ENCODE results near the gene PDLIM4.

Gene PDLIM4

DNA sequence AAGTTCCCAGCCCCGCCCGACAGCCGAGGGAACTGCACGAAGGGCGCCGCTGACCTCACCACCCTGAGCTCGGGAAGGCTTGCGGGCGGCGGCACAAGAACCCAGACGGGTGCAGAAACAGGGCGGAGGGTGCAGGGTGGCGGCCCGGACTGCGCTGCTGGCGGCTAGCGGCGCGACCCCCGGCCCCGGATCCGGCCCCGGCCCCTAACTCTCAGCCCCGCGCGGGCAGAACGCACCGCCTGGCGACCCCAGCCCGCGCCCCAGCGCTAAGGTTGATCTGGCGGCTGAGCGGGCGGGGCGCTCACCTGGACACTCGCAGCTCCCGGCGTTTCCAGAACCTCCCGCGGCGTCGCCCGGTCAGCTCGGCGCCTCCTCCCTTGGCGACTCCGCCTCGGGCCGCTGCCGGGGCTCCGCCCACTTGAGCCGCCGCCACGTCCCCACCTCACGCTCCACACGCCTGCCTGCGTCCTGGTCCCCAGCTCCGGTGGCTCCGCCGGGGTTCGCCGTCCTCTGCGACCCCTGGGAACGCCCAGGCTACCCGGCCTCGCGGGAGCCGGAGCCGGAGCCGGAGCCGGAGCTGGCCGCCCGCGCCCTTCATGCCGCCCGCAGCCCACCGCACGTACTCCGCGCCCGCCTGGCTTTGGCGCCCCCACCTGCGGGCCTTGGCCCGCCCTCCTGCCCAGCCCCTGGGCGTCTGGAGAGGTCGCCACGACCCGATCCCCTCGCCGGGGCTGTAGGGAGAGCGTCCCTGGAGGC, 29.8 kb upstream of the PDLIM4 start, which contains the start of gene P4HA2:
TSS of gene P4HA2 (minus strand) at position 369 of the 756 bp plus-strand sequence. CDS start 9,227 bp downstream, outside the sequence.
- DNase-seq (ENCODE audit: low read depth): no peak

DNA sequence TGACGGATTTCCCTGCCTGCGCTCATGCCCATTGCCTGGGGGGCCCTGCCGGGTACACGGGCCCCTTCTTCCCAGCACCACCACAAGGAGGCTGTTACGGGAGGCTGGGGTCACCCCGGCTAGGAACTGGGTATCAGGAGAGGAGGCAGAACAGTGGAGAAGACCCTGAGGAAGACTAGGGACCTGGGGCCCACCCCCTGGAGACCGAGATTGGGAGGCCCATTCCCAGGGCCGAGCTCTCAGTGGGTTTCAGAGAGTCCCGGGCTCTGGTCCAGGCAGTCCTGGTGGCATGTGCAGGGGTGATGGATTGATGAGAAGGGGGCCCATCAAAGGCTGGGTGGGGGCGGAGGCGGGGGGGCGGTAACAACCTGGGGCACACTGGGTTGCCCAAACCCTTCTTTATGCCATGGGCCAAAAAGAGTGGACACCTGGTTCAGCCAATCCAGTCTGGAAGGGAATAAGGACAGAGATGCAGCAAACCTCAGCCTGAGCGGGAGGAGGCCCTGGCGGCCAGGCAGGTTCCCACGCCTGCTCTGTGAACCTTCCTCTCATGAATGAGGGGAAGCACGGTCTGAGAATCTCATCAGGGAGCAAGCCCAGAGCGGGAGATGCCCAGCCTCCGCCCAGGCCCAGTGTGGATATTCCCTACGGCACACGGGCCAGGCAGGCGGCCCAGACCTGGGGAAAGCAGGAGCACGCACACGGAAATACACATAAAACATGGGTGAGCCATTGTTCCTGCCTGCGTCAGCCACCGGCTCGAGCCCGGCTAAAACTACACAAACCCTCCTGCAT, 29.1 kb upstream of the PDLIM4 start:
- DNase-seq (ENCODE audit: low read depth): no peak

DNA sequence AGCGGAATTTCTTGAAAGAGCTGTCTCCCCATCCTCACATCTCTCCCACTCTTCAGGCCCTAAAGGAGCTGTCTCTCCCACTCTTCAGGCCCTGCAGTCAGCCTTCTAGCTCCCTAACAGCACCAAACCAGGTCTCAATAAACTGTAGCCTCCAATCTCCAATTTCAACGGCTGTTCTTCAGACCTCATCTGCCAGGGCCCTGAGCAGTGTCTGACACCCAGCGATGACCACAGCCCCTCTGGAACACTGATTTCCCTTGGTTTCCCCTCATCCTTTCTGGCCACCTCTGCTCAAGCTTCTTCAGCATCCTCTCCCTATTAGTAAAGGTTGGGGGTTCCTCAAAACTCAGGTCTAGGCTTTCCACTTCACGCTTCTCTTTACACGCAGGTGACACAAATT, 28.3 kb upstream of the PDLIM4 start:
- DNase-seq (ENCODE audit: low read depth): no peak

DNA sequence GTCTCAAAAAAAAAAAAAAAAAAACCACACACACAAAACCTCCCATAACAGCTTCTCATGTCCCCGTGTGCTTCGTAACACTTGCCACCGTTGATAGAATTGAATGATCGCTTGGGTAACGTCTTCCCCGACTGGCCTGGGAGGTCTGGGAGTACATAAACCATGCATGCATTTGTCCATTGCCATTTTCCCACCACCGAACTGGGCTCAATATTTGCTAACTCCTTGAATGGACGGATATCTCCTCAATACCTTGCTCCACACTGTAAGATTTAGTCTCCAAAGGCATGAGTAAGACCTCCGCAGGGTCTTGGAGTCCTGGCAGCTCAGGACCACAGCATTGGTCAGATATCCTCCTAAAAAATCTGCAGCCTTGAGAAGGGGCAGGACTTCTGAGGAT, 26.6 kb upstream of the PDLIM4 start:
- no peak for DNase-seq (ENCODE audit: low read depth)

DNA sequence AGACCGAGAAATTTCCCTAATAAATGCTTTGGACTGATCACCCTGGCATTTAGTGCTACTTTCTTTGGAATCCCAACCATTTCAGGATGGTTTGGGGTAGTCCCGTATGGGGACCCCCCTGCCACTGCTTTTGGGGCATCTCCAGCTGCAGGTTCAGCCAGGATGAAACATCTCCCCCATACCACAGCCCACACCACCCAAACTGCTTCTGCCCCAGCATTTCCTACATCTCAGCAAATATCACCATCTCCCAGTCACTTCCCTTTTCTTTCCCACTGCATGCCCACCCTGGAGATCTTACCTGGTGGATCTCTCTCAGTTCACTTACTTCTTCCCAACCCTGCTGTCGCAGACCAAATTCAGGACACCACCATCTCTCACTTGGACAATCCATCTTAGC, 25.0 kb upstream of the PDLIM4 start:
- no peak for DNase-seq (ENCODE audit: low read depth)

DNA sequence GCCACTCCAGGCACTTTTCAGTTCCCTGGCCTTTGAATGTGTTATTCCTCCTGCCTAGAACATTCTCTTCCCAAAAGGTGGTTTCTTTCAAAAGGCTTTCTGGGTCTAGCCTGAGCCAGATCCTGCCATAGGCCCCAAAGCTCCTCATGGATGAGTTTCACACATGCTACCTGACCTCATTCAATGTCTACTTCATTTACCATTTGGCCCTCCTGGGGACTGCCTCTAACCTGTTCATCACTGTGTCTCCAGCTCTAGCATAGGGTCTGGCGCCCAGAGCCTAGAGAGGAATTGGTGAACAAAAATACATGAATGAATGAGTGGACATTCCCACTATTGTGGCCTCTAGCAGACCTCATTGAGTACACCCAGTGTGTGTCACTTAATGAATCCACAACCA, 24.4 kb upstream of the PDLIM4 start:
- DNase-seq (ENCODE audit: low read depth): no peak

DNA sequence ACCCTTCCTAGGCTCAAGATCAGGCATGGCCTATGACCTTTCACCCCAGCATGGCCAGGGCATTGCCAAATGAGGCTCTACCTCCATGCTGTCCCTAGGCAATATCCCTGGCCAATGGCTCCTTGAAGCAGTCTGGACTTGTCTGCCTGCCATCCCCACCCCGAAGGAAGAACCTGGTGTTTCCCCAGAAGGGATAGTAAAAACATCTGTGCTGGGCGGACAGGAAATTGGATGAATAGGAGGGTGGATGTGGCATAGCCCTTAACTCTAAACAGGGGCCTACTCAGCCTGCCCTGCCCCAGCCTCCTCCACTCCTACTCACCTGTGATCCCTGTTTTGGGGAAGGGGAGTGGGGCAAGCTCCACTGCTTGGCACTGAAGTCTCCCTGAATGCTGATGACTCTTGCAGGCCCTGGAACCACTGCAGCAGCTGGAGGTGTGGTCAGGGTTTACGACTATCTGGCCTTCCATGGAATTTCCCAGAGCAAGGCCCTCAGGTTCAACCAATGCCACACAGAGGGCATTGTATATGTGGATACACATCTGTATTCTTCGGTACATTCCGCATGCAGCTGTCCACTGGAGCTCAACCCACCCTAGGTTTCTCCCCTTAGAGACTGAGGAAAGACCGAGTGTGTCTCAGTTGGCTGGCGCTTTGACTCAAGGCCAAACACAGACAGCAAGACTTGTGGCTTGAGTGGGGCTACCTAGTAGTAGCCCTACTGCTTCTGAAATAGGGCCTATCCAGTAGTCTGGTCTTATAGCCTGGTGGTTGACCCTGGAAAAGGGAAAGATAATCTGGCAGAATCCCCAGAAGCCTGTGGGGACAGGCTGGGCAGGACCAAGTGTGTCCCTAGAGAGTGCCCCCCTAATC, 23.4 kb upstream of the PDLIM4 start:
- no peak for DNase-seq (ENCODE audit: low read depth)

DNA sequence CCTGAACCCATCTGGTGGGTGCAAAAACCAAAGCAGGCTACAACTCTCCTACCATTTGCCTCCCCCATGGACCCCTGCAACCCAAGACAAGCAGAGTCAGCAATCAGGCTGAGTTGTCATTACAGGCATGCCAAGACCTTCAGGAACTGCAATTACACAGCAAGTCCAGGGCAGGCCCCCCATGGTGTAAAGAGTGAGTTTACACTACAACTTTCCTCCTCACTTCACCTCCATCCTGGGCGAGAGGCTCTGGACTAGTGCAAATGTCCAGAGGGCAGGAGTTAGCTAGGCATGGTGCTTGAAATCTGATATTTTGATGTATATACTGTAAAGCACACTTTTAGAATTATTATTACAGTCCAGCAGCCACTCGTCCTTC, 22.8 kb upstream of the PDLIM4 start:
- DNase-seq (ENCODE audit: low read depth): no peak

DNA sequence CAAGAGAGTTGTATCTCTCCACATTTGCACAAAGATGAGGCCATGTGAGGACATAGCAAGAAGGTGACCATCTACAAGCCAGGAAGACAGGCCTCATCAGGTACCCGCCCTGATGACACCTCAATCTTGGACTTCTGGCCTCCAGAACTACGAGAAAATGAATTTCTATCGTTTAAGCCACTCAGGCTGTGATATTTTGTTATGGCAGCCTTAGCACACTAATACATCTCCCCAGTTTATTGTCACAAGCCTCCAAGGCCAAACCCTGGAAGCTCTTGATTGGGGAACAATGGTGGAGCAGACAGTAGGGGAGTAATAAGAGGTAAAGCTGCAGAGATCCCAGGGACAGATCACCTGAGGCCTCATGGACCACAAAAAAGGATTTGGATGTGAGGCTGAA, 22.2 kb upstream of the PDLIM4 start:
- DNase-seq (ENCODE audit: low read depth): no peak

DNA sequence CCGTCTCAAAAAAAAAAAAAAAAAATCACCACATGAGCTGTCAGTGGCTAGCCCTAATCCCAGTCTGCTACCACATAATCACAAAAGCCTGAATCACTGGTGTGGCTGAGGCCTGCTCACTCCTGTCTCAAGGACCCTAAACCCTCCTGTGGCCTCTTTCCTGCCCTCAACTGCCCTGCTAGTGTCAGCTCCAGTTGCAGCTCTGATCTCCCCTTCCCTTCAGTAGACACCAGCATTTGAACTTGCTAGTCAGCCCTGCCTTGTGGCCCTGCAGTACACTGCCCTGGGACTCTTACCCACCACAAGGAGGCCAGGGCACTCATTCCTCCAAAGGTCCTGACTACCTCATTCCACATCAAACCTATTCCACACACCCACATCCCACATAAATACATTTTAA, 20.4 kb upstream of the PDLIM4 start:
- DNase-seq (ENCODE audit: low read depth): no peak

DNA sequence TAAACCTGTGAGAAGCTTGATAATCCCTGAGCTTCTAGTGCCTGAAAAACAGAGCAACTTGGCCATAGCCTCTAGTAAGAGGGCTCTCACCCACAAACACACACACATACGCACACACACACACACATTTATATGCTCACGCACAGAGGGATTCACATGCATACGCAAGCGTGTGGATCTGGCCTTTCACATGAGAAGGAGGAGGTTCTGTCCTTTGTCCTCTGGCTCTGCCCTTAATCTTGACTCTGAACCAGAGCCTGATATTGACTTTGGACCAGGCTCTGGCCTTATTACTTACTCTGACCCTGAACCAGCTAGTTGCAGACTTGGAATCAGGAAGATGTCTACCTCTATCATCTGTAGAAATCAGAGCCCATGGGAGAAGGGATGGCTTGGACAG, 19.8 kb upstream of the PDLIM4 start:
- DNase-seq (ENCODE audit: low read depth): no peak

DNA sequence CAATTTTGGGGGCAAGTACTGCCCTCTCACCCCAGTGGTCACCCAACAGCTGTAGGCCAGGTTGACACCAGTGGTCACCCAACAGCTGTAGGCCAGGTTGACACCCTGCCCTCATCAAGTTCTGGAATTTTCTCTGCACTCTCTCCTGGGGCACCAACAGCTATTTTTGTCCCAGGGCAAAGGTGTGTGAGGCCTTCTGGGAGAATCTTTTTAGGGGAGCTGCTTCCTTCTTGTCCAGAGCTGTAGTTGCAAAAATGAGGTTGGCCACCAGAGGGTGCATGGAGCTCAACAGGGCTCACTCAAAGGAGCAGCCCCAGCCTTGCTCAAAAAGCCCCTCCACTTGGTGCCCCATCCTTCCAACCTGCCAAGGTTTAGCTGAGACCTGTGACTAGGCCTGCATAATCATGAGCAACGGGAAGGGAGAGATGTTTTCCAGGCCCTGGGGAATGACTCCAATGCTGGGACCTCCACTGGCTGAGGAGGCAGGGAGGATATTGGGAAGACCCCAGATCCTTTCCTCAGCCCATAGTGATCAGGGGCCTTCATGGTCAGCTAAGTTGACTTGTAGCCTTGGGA, 19.2 kb upstream of the PDLIM4 start:
- peak; percentile 66 for DNase-seq (ENCODE audit: low read depth)

DNA sequence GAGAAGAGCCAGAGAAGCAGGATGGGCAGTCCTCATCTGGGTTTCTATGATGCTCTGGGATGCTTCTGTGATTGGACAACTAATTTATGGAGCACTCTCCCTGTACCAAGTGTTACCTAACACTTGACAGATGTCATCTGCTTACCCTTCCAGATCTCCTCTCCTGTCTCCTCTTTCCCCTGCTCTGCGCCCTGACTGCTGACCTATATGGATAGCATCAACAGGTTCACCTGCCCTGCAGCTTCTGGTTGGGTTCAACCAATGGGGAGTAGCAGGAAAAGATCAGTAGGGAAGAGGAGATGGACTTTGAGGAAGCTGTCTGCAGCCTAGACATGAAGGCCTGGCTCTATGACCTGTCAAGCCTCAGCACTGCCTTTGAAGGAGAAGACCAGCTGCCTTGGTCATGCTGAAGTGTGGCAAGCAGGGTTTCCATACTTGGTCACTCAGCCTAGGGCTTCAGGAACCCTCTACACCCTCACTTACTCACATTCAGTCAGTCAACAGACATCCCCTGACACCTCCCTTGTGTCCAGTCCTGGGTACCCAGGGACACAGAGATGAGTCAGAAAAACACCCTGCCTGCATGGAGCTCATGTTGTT, 18.5 kb upstream of the PDLIM4 start:
- no peak for DNase-seq (ENCODE audit: low read depth)

DNA sequence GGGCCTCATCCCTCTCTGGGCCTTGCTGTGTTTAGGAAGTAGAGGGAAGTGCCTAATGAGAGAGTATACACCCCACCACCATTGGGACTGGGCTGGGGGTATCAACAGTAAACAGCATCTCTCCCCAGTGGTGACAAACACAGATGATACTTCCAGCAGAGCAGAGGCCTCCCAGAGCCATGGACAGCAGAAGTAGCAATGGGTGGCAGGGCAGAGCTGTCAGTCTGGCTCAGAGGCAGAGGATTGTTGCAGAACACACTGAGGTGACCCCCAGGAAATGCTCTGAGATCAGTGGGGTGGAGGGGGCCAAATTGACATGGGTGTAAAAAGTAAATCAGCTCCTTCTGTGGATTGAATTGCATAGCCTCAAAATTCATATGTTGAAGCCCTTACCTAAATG, 17.7 kb upstream of the PDLIM4 start:
- DNase-seq (ENCODE audit: low read depth): no peak

DNA sequence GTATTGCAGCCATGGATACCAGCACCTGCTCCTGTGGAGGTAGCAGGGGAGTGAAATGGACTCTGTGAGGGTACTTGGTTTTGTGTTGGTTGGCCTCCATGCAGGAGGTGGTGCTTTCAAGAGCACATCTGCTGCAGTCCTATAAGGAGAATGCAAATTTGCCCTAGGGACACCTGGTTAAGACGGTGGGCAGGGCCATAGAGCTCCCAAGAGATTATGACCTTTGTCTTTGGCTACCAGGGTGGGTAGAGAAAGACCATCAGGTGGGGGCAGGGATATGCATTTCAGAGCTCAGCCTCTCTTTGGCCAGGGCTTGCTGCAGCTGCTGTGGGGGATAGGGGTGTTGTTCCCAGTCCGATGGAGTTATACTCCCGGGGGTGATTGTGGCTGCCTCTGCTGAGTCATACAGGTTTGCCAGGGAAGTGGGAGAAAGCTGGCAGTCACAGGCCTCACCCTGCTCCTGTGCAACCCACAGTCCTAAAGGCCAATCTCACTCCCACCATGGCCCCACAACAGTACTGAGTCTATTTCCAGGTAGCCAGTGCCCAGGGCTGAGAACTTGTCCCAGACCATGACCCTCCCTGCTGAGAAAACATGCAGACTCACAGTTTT, 14.0 kb upstream of the PDLIM4 start:
- no peak for DNase-seq (ENCODE audit: low read depth)

DNA sequence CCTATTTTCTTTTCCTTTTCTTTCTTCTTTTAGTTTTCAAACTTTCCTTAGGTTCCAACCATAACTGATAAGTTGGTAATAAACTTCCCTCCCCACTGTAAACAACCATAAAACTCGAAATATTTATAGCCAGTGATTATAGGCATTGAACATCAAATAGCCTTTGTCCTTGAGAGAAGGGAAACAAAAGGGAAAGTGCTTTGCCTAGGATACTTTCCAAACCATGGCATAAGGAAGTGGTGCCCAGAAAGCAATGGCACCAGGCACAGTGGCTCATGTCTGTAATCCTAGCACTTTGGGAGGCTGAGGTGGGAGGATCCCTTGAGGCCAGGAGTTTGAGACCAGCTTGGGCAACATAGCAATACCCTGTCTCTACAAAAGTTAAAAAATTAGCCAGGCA, 11.9 kb upstream of the PDLIM4 start:
- DNase-seq (ENCODE audit: low read depth): no peak

DNA sequence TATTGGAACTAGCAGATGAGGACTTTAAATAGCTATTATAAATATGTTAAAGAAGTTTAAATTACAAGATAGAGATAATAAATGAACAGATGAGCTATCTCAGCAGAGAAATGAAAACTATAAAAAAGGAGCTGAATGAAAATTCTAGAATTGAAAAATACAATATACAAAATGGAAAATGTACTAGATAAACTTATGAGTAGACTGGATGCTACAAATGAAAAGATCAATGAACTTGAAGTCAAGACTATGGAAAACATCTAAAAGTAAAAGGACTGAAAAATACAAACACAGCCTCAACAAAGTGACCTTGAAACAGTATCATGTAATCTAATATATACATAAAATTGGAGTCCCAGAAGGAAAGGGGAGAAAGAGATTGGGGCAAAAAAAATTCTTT, 10.7 kb upstream of the PDLIM4 start:
- DNase-seq (ENCODE audit: low read depth): no peak

DNA sequence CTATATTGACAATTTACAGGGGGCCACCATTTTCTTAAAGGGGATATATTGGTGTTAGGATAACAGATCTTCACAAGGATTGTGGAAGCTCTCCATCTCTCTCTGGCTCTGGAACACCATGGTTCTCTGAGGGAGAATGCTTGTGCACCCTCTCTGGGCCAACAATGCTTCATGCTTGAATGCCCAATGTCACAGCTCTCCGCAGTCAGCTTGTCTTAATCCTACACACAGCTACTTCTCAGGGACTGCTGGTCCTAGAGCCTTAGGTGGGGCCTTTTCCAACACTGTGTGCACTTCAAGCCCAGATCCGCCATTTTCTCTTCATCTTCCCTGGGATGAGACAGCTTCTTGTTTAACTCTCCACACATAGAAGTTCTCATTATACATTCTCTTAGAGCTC, 6.9 kb upstream of the PDLIM4 start:
- DNase-seq (ENCODE audit: low read depth): no peak

DNA sequence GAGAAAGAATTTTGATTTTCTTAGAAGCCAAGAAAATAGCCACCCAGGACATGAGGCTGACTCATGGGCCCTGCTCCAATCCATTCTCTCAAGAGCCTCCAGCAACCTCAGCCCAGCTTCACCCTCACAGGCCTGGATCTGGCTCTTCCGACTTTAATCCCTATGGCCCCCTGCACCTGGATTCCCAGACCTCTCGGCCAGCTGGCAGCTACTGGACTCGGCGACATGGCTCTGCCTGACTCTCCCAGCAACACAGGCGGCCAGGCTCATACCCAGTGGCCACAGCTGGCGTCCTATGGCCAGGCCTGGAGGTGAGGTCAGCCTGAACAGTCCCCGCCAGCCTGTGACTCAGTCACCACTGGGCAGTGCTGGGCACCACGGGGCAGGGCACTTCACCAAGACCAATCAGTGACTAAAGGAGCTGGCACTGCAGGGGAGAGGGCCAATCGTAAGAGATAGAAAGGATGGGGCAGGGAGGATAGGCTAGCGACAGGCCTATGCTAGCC, 6.2 kb upstream of the PDLIM4 start:
- no peak for DNase-seq (ENCODE audit: low read depth)

DNA sequence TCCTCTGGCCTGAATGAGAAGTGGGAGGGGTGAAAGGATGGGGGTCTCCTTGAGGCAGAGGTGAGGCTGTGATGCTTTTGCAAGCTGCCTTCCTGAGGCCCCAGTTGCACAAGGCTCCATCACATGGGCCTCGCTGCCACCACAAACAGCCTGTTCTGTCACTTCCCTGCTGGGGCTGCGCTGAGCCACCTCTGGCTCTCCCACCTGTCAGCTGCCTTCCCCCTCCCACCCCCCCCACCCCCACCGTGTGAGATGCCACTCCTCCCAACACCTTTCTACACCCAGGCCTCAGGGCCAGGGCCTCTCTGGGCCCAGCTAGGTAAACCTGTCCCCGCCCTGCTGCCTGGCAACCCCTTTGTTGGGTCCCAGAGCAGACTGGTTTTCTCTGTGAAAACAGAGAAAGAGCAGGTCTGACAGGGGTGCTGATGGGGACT, 4.5 kb upstream of the PDLIM4 start:
- no peak for DNase-seq (ENCODE audit: low read depth)
